ENCODE measurements around the gene ASTE1.

DNA sequence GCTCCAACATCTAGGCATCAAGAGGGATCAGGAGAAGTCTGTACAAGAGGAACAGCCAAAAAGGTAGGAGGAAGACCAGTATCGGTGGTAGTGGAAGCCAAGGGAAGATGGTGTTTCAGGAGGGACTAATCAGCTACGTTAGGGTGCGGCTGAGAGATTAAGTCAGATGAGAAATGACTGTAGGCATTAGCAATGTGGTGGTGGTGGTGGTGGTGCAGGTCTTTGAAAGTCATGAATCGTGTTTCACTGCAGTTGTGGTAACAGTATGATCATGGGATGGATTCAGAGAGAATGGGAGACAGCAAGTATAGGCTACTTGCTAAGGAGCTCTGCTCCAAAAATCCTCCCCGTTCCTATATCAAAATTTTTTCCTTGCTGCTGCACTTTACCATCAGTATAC, 35.5 kb downstream of the ASTE1 start:
- no peak for TF ChIP-seq POLR2A (IDR thresholded peaks at IDR 0.05; ENCODE audit: low read length)
- TF ChIP-seq GATA1 (IDR thresholded peaks at IDR 0.05; ENCODE audit: low read depth, low read length) = no peak
